Measurements from ENCODE around the gene MATN4.

DNA sequence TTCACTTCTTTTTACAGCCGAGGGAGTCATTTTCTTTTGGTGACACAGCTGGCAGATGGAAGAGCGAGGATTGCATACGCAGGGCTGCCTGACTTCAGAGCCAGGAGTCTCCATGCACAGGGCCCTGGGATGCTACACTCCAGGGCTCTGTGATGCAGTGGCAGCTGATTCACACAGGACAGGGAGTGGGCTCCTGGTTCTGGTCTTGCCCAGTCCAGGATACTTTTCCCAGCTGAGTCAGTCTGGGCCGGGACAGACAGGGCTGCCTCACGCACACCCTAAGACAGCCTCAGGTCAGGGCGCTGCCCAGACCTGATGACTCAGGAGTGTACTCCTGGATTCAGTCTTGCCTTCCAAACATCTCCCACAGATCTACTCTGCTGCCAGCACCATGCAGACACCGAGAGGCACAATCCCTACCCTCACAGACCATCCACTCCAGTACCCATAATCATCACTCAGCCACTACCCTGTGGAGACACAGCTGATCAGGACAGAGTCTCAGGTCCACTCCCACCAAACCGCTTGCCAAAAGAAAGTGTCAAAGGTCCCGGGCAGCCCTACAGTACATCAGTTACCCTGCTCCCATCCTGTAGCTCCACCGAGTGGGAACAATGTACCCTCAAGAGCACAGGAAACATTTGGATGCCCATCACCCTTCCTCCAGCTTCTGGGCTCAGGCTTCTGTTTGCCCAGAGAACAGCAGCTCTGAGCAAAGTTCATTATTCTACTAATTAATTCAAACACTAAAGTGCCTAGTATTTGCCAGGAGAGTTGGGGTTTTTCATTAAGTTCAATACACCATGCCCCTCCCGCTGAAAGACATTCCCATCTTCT lies 28.6 kb upstream of the MATN4 start:
- TF ChIP-seq, protein P1, sequence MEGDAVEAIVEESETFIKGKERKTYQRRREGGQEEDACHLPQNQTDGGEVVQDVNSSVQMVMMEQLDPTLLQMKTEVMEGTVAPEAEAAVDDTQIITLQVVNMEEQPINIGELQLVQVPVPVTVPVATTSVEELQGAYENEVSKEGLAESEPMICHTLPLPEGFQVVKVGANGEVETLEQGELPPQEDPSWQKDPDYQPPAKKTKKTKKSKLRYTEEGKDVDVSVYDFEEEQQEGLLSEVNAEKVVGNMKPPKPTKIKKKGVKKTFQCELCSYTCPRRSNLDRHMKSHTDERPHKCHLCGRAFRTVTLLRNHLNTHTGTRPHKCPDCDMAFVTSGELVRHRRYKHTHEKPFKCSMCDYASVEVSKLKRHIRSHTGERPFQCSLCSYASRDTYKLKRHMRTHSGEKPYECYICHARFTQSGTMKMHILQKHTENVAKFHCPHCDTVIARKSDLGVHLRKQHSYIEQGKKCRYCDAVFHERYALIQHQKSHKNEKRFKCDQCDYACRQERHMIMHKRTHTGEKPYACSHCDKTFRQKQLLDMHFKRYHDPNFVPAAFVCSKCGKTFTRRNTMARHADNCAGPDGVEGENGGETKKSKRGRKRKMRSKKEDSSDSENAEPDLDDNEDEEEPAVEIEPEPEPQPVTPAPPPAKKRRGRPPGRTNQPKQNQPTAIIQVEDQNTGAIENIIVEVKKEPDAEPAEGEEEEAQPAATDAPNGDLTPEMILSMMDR (IDR thresholded peaks at IDR 0.05 in 8 of 11, conservative IDR thresholded peaks at IDR 0.05 in 3 of 11): no peak
- no peak for TF ChIP-seq POLR2A (IDR thresholded peaks at IDR 0.05)

Data from spleen (tissue), 7 donors.